GM18951 (cell line): ENCODE results near the gene ITGAX.

Experiments
- POLR2A ChIP-seq: IDR thresholded peaks from 4 replicates; pipeline ENCODE4 v1.6.1; 2011; ENCODE audit warnings: mild to moderate bottlenecking; ENCODE audit not compliant: insufficient read length, insufficient read depth; ENCODE audit errors: extremely low read depth
- in situ Hi-C: fragments of 300-500 bp; cut with MboI; formaldehyde crosslinking; loops from one replicate; pipeline ENCODE4 v1.12.0; 2022; ENCODE audit warnings: low sequenced_read_pairs, mixed read lengths, inconsistent platforms; ENCODE audit not compliant: unreplicated experiment

Gene ITGAX

DNA sequence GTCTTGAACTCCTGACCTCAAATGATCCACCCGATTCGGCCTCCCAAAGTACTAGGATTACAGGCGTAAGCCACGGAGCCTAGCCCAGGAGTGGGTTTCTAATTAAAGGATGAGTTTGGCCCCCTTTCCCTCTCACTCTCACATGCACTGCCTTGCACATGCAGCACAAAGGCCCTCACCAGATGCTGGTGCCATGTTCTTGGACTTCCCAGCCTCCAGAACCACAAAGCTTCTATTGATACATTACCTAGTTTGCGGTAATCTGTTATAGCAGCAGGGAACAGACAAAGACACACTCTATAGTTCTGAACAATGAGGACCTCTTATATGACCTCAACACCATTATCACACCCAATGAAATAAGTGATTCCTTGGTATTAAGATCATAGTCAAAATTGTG, 20.3 kb downstream of the ITGAX start:
- in situ Hi-C loops: no loop called here
- TF ChIP-seq POLR2A: no peak

DNA sequence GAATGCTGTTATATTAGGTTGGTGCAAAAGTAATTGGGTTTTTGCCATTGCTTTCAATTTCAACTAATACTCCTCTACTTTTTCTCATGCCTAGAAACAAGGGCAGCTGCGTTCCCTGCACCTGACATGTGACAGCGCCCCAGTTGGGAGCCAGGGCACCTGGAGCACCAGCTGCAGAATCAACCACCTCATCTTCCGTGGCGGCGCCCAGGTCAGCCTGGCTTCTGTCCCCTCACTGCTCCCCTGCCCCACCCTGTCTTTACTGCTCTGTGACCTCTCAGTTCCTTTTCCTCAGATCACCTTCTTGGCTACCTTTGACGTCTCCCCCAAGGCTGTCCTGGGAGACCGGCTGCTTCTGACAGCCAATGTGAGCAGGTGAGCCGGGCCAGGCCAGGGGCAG, 21.7 kb downstream of the ITGAX start:
- no peak for TF ChIP-seq POLR2A
- in situ Hi-C loops: no loop called here

DNA sequence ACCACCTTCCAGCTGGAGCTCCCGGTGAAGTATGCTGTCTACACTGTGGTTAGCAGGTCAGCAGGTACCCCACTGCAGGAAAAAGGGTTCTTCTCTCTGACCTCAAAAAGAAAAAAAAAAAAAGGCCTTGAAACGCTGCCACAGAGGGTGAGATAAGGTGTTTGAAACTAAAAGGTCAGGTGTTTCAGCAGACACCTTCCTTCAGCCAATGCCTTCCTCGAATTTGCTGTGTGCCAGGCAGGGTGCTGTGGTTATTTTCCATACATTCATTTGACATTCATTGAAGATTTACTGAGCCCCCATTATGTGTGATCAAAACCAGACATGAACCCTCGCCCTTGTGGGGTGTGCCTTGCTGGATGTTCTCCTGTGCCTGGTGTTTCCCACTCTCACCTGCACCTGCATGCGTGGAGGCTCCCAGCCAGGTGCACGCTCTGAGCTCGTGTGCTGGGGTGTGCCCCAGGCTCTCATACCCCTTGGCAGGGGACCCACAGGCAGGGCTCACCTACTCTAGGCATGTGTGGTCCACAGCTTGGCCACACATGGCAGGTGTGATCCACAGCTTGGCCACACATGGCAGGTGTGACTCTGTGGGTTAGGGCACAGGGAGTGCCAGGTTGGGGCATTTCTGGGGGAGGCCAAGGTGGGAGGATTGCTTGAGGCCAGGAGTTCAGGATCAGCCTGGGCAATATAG, 22.4 kb downstream of the ITGAX start:
- no peak for TF ChIP-seq POLR2A
- in situ Hi-C loops: no loop called here

DNA sequence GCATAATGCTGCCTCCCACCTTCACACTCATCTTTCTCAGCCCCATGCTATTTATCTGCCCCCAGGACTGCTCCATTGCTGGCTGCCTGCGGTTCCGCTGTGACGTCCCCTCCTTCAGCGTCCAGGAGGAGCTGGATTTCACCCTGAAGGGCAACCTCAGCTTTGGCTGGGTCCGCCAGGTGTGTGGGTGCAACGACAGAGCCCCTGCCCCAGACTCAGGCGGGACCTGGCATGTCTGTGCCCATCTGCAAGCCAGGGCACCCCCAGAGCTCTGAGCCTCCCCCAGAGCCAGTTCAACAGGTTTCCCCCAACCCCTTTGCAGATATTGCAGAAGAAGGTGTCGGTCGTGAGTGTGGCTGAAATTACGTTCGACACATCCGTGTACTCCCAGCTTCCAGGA, 25.2 kb downstream of the ITGAX start:
- TF ChIP-seq POLR2A: no peak
- in situ Hi-C loops: no loop called here

DNA sequence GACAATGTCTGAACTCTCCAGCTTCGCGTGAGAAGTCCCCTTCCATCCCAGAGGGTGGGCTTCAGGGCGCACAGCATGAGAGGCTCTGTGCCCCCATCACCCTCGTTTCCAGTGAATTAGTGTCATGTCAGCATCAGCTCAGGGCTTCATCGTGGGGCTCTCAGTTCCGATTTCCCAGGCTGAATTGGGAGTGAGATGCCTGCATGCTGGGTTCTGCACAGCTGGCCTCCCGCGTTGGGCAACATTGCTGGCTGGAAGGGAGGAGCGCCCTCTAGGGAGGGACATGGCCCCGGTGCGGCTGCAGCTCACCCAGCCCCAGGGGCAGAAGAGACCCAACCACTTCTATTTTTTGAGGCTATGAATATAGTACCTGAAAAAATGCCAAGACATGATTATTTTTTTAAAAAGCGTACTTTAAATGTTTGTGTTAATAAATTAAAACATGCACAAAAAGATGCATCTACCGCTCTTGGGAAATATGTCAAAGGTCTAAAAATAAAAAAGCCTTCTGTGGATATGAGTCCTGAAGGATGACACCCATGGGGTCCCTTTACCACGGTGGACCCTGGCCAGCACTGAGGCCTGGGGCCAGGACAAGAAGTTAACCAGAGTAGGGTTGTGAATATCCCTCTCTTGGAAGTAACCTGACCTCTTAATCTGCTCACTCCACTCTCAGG, 27.6 kb downstream of the ITGAX start:
- TF ChIP-seq POLR2A: no peak
- in situ Hi-C loops: no loop called here

DNA sequence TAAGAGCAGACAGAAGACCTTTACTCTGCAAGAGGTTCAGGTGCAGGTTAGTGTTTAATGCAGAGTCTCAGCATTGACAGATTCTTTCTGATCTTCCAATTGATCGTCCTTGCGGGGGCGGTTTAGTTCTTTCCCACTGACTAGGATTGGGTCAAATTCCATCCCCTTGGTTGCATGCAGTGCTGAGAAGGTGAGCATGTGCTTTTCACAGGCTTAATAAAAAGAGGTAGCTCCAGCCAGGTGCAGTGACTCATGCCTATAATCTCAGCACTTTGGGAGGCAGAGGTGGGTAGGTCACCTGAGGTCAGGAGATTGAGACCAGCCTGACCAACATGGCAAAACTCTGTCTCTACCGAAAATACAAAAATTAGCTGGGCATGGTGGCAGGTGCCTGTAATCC, 30.7 kb downstream of the ITGAX start:
- TF ChIP-seq POLR2A: no peak
- in situ Hi-C loops: no loop called here

DNA sequence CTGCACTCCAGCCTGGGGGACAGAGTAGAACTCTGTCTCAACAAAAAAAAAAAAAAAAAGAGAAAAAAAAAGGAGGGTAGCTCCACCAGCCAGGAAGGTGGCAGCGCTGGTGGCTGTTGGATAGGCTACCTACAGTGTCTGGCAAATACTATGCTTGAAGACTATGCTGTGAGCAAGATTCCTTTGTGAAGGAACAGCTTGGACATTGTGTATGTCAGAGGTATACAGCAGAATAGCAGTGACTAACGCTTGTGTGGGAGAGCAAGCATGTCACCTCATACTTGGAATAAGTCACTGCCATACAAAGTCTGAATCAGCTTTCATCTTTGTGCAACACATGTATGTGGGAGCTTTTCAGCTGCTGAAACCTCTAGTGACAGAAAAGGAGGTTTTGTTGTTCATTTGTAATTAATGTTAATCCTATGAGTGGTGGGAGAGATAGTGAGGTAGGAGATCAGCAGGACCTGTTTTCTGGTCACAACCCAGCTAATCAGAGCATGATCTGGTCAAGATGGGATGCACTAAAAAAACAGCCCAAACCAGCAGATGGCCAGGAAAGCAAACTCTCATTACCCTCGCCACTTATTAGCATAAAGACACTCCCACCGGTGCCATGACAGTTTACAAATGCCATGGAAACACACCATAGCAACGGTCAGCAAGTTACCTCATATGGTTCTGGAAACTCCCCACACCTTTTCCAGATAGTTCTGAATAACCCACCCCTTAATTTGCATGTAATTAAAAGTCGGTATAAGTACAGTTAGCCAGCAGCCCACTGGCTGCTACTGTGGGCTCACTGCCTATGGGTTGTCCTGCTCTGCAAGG, 31.4 kb downstream of the ITGAX start:
- in situ Hi-C loops: no loop called here
- TF ChIP-seq POLR2A: no peak

DNA sequence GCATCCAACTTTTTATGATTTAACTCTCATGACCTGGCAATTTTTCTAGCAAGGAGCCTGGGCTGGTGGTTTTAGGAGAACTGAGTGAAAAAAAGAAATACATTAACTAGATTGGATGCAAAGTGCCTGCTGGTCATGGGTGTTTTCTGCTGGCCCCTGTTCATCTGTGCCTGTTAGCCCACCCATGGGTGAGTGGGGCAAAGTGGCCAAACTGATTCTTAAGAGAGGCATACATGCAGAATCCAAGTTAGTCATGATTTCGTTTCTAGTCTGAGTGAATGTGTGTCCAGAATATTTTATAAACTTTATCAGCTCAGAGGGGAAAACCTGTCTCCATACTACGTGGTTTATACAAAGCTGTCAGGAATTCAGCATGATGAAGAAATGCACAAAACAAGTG, 33.6 kb downstream of the ITGAX start:
- in situ Hi-C loops: no loop called here
- no peak for TF ChIP-seq POLR2A

DNA sequence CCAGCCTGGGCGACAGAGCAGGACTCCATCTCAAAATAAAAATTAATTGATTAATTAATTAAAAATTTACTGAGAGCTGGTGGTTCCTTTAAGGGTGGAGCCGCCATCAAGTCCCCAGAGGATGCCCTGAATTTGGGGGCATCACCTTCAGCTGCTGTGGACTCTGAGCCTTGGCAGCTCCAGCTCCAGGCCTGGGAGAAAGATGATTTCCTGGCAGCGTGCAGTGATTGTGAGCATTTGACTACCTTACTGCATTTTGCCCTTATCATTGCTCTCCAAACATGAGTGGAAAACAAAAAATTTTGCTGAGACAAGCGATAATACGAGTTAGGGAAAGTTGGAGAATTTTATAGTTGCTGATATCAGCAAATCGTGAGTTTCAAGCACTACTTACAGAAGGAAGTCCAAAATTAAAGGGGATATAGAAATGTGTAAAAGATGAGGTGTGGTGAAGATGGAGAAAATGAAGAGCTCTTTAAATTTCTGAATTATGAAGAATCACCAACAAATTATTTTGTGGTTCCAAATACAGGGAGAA, 35.6 kb downstream of the ITGAX start:
- no peak for TF ChIP-seq POLR2A
- in situ Hi-C loops: no loop called here

DNA sequence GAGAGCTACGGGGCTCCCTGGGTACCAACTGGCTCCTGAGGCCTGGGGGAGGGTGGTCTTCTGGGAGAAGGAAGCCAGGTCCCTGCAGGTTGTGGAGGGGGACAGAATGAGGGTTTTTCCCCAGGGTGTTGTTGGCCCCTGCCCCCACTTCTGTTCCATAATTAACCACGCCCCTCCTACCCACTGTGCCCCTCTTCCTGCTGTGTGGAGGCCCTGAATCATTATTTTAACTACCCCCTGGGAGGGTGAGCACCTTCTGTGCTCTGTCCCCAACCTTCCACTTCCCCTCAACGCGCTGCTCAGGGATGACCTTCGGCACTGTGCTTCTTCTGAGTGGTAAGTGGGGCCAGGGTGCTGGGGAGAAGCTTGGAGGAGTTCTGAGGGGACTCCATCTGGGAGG, 38.1 kb downstream of the ITGAX start, which contains the start of gene ITGAD:
Gene ITGAD, plus strand, starts transcription at position 280 of the 400 bp plus-strand sequence. Its CDS starts 26 bp downstream, at position 306.
- in situ Hi-C loops: no loop called here
- no peak for TF ChIP-seq POLR2A

DNA sequence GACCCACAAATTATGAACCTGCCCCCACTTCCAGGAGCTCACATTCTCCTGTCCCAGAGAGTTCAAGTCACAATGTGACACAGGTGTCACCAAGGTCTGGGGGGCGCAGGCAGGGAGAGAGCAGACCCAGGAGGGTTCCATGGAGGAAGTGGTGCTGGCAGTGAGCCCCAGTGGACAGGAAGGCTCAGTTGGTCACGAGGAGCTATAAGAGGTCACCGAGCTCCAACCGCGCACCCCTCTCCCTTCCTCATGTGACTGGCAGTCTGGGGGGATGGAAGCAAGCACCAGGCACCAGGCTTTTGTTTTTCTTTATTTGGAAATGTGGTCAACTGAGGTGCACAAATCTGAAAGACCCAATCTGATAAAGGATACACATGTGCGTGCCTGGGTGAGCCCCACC, 40.7 kb downstream of the ITGAX start:
- in situ Hi-C loops: no loop called here
- TF ChIP-seq POLR2A: no peak

DNA sequence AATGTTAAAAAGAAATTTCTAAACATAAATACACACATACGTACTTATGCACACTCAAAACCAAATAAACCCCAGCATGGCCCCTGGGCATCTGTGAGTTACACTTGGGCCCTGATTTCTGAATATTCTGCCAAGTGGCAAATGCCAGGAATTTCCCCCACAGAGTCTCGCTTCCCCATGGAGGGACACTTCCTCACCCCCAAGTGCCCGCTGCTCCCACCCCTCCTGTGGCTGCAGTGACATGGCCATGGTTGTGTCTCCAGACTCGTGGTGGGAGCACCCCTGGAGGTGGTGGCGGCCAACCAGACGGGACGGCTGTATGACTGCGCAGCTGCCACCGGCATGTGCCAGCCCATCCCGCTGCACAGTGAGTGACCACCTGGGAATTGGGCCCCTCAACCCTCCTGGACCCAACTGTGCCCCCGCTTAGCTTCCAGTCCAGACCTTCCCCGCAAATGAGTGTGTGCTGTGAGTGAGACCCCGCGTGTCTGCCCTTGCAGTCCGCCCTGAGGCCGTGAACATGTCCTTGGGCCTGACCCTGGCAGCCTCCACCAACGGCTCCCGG, 42.2 kb downstream of the ITGAX start:
- no peak for TF ChIP-seq POLR2A
- in situ Hi-C loops: no loop called here

DNA sequence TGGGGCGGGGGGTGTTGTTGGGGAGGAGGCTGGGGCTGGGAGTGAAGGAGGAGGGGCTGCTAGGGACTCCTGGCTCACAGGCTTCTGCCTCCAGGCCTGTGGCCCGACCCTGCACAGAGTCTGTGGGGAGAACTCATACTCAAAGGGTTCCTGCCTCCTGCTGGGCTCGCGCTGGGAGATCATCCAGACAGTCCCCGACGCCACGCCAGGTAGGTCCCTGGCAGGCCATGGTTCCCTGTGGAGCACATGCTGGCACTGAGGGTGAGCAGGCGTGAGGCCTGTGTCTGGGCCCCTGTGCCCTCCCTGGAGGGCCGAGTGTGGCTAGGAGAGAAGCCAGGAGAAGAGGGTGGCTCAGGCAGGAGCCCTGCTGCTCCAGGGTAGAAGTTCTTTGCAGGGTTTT, 42.7 kb downstream of the ITGAX start:
- in situ Hi-C loops: no loop called here
- TF ChIP-seq POLR2A: no peak
